ENCODE measurements around the gene ACTR2. TPM values are rescaled to one million over a fixed set of nuclear protein-coding genes. Genes with fewer than 3 reads are reported as not detected.

The ACTR2 gene
- total and polyA plus RNA-seq, 2 of the 13 experiments (the other 11 are each of a cell fraction or from before 2014, with no cell fraction given), result 51.2 to 100 TPM

- peak; percentile 73; the same call in 1 of the 2 replicates for TF ChIP-seq AHDC1 (CRISPR knock-in tag; IDR thresholded peaks at IDR 0.05; ENCODE audit: borderline replicate concordance)
- peak; percentile 87 for TF ChIP-seq HOXA3 (CRISPR knock-in tag; IDR thresholded peaks at IDR 0.05)
- TF ChIP-seq HOXA5 (CRISPR knock-in tag; IDR thresholded peaks at IDR 0.05), result peak; percentile 78; the same call in 1 of the 2 replicates
Measured at GRCh38 chr2:65300761-65301711, 73.4 kb downstream of the ACTR2 start (continued).

GRCh38 chr2:65305934-65306333, 78.3 kb downstream of the ACTR2 start:
- H3K9ac ChIP-seq (ENCODE audit: insufficient read depth, low read depth, low read length), result no peak overlapping the region
- no peak overlapping the region for H3K4me2 ChIP-seq (ENCODE audit: low read depth, low read length)
- in situ Hi-C loops (cut with HindIII; ENCODE audit: extremely low pct_ligation_motif_present, low pct_unique_long_range_greater_than_20kb) (no loop called here), intact Hi-C loops (cut with micrococcal nuclease; ENCODE audit: unreplicated experiment) (no loop called here)
- no TSS peak for BruUV-seq (replicated peaks)
- ChIA-PET POLR2A (no interaction called here), CTCF (ENCODE audit: low intra/inter-chr PET ratio, low total read pairs) (no interaction called here)
- H3K36me3 ChIP-seq (replicated peaks in 1 of 2; ENCODE audit: control insufficient read depth in 1 of 2, insufficient read depth in 2 of 2, low read length in 2 of 2), result peaks cover 4 to 20% of the 10 kb centered on the region in 2 experiments; a peak in 4 of 5 replicates
- no peak for ATAC-seq
- no peak overlapping the region for H3K4me3 ChIP-seq (replicated peaks in 1 of 3; ENCODE audit: insufficient read depth in 1 of 3, low read depth in 2 of 3, low read length in 3 of 3)
- H2AFZ ChIP-seq (ENCODE audit: low read length), result no peak overlapping the region
- no peaks in the 10 kb centered on the region for H3K79me2 ChIP-seq (ENCODE audit: insufficient read depth, low read length)
- no peaks in the 10 kb centered on the region for H3K27me3 ChIP-seq (ENCODE audit: control insufficient read depth in 1 of 2, insufficient read depth in 2 of 2, low read length in 2 of 2)
- no peak for FAIRE-seq
- TF ChIP-seq TBX2 (CRISPR knock-in tag; IDR thresholded peaks at IDR 0.05; ENCODE audit: borderline replicate concordance) (no peak), RBM22 (optimal IDR thresholded peaks at IDR 0.05; ENCODE audit: low read length) (peak; percentile 59)
- no peak overlapping the region for H3K27ac ChIP-seq (ENCODE audit: extremely low read length, insufficient read depth, low read length)
- no peak for DNase-seq (ENCODE audit: low spot score)
- 89% methylated on average over 2 of the region's 2 CpGs for WGBS (ENCODE audit: low lambda C conversion rate)
- H3K4me1 ChIP-seq (ENCODE audit: insufficient read depth, low read length), result peaks cover 20% of the 10 kb centered on the region
- H3K9me3 ChIP-seq (ENCODE audit: low read length), result no peaks in the 10 kb centered on the region
- no peaks in the 10 kb centered on the region for H4K20me1 ChIP-seq (ENCODE audit: insufficient read depth, low read length)

Data from HepG2 (cell line).